Loucy (cell line): ENCODE measurements around the gene NDUFAF8.

Source experiments
- CTCF ChIP-seq: fragments of 200-600 bp; sonication (generic); conservative IDR thresholded peaks from 2 replicates; pipeline ENCODE4 v1.5.1; 2014; ENCODE audit warnings: mild to moderate bottlenecking, antibody characterized with exemption, low read length
- EZH2phosphoT487 ChIP-seq: fragments of 200-600 bp; IDR thresholded peaks from 2 replicates; pipeline ENCODE4 v1.6.1; 2018; ENCODE audit warnings: antibody characterized with exemption, mild to moderate bottlenecking, moderate library complexity, borderline replicate concordance

GRCh38 chr17:81222906-81223761, 16.0 kb upstream of the NDUFAF8 start, which contains the start of gene CEP131:
- TF ChIP-seq CTCF = no peak
- no peak for TF ChIP-seq EZH2phosphoT487
